Psoas muscle (tissue), 8 donors: Measurements from ENCODE around the gene NPAS4. TPM values are rescaled to one million over a fixed set of nuclear protein-coding genes. Genes with fewer than 3 reads are reported as not detected.

Source experiments
- ATAC-seq, 4 donors: fragments of 200-7000 bp; cut with Tn5 transposase; one replicate each; pipeline ENCODE4 v1.9.1; 2020; ENCODE audit warnings: moderate library complexity in 3 of 4, mild to moderate bottlenecking in 2 of 4
- DNase-seq, 2 donors: peaks; one replicate each; pipeline ENCODE4 v3.0.0-alpha.2; 2020
- H3K27ac ChIP-seq: fragments of 200-600 bp; one replicate; pipeline ENCODE4 v1.8.0; 2022
- H3K27me3 ChIP-seq, 3 donors: fragments of 200-600 bp in 1 of 3; one replicate each; pipeline versions ENCODE4 v1.6.1 to v1.8.0; 2013 to 2022; ENCODE audit warnings: low read length in 2 of 3, mild to moderate bottlenecking in 2 of 3, moderate library complexity in 1 of 3; ENCODE audit not compliant: insufficient read depth in 3 of 3
- H3K36me3 ChIP-seq, 2 donors: fragments of 200-600 bp in 1 of 2; one replicate each; pipeline versions ENCODE4 v1.6.1 to v1.8.0; 2013 to 2022; ENCODE audit warnings: low read depth in 1 of 2, mild to moderate bottlenecking in 1 of 2, moderate library complexity in 1 of 2; ENCODE audit not compliant: insufficient read depth in 1 of 2
- H3K4me1 ChIP-seq: fragments of 200-600 bp; one replicate; pipeline ENCODE4 v1.8.0; 2022
- H3K4me3 ChIP-seq: fragments of 200-600 bp; one replicate; pipeline ENCODE4 v1.8.0; 2022; ENCODE audit warnings: mild to moderate bottlenecking
- H3K9me3 ChIP-seq: fragments of 200-600 bp; one replicate; pipeline ENCODE4 v1.8.0; 2022
- CTCF ChIP-seq: fragments of 200-600 bp; IDR thresholded peaks from one replicate; pipeline ENCODE4 v1.8.0; 2022; ENCODE audit warnings: antibody characterized with exemption
- WGBS, 3 donors: extraction: QIAGEN DNeasy Blood & Tissue Kit; methylation state at CpG; one replicate each; pipeline versions ENCODE4 v1.1.6 to v1.1.7; 2013; 5-methylcytosine and 5-hydroxymethylcytosine counted together
- intact Hi-C, 2 donors: fragments of 100-400 bp; cut with DNase I; formaldehyde crosslinking; loops; one replicate each; pipeline versions ENCODE4 v1.11.0 to v1.14.2; 2022
- polyA plus RNA-seq, 3 donors: library from polyadenylated mRNA; stranded (reverse); fragments of 200-250 nt; gene quantifications; one replicate each; pipeline ENCODE4 v1.2.3, GENCODE V29; 2013
- total RNA-seq, 4 donors: library from RNA; stranded (reverse); fragmentation: NEBNext Ultra II Directional in 2 of 4; extraction: Animal tissue kit (Norgen Biotek cat#: 25700) in 2 of 4; gene quantifications; one replicate each; pipeline versions ENCODE4 v1.2.1 to v1.2.4, GENCODE V29; 2021 to 2023
- donor health status: healthy with polysubstance abuse.
- donor health status: DM: no; HTN: no; CAD: no; lungs with moderate emphysema.
- donor health status: Bipolar disorder and iron deficiency.
- donor health status: healthy.
- donor health status: DM: yes; HTN: yes; CAD: no.
- donor health status: DM: no; HTN: no; CAD: no.
- donor health status: DM: no; HTN: no; CAD: no.
- donor health status: DM: yes; HTN: yes; CAD: no.

The NPAS4 gene
- total and polyA plus RNA-seq, 7 donors, result 0.05 TPM; not detected in 6

- Histone ChIP-seq H3K27ac (no peak overlapping the region), H3K4me1 (peaks cover 35% of the 10 kb centered on the region), H3K9me3 (no peaks in the 10 kb centered on the region), H3K4me3 (peak overlapping the region; percentile 32), H3K36me3 (no peaks in the 10 kb centered on the region), H3K27me3 (no peaks in the 10 kb centered on the region)
- no peak for DNase-seq
- no peak for TF ChIP-seq CTCF
- 1 to 3% (median 3%) methylated on average over 29 to 30 of the region's 30 CpGs for WGBS, 3 donors
- ATAC-seq, result no peak
- intact Hi-C loops, result loop anchor here in 1 of 2 donors (10.0 kb wide), 1 partner anchor 265 kb away; no protein-coding TSS in a partner anchor
These were observed 1.0 kb upstream of the NPAS4 start for GRCh38 chr11:66419825-66420224.

GRCh38 chr11:66421492-66422205 lies 814 bp downstream of the NPAS4 start:
- H3K4me1 ChIP-seq, result peaks cover 35% of the 10 kb centered on the region
- peak; percentile 84 to 88 (median 87) for ATAC-seq
- no peak for TF ChIP-seq CTCF
- H3K27me3 ChIP-seq, result no peaks in the 10 kb centered on the region
- WGBS, 3 donors, result 11 to 13% (median 12%) methylated on average over 33 to 38 of the region's 38 CpGs
- no peak overlapping the region for H3K4me3 ChIP-seq
- H3K9me3 ChIP-seq, result no peaks in the 10 kb centered on the region
- no peak overlapping the region for H3K27ac ChIP-seq
- no peaks in the 10 kb centered on the region for H3K36me3 ChIP-seq
- intact Hi-C loops, result no loop called here
- DNase-seq, result peak; percentile 85 to 93

GRCh38 chr11:66426314-66426713 lies 5.5 kb downstream of the NPAS4 start:
- Histone ChIP-seq H3K27ac (no peak overlapping the region), H3K36me3 (no peaks in the 10 kb centered on the region), H3K27me3 (no peaks in the 10 kb centered on the region), H3K4me1 (peaks cover under 1% of the 10 kb centered on the region), H3K4me3 (no peak overlapping the region), H3K9me3 (no peaks in the 10 kb centered on the region)
- DNase-seq (no peak), ATAC-seq (no peak)
- intact Hi-C loops, result no loop called here
- WGBS, 3 donors, result 50 to 65% (median 53%) methylated on average over 23 of the region's 23 CpGs
- TF ChIP-seq CTCF, result no peak

- 90 to 92% (median 92%) methylated on average over 2 of the region's 2 CpGs for WGBS, 3 donors
- Histone ChIP-seq H3K27me3 (no peaks in the 10 kb centered on the region), H3K27ac (no peak overlapping the region), H3K36me3 (peaks cover 0 to 14% of the 10 kb centered on the region in 2 donors), H3K4me1 (no peaks in the 10 kb centered on the region), H3K4me3 (no peak overlapping the region), H3K9me3 (no peaks in the 10 kb centered on the region)
- intact Hi-C loops, result no loop called here
- DNase-seq (no peak), ATAC-seq (no peak)
- no peak for TF ChIP-seq CTCF
These were observed 8.1 kb downstream of the NPAS4 start for GRCh38 chr11:66428933-66429332.
